Activated CD4-positive, alpha-beta T cell treated with anti-CD3 and anti-CD28 coated beads, Interleukin-2, amount 10 ng/mL, durations not matched to agents 7 days and 5 days (primary cell): ENCODE measurements around the gene MEAF6. TPM values are rescaled to one million over a fixed set of nuclear protein-coding genes. Genes with fewer than 3 reads are reported as not detected.

Experiments used
- CTCF ChIA-PET: fragments of 350-600 bp; sonication (Branson Sonifier 250); formaldehyde crosslinking; loops from one replicate; lab custom pipeline; 2021; ENCODE audit warnings: antibody characterized with exemption; lab: Charles Lee
- POLR2A ChIA-PET: fragments of 350-600 bp; sonication (Branson Sonifier 250); formaldehyde crosslinking; loops from one replicate; lab custom pipeline; 2021; ENCODE audit warnings: antibody characterized with exemption; lab: Charles Lee
- DNase-seq: peaks from one replicate; pipeline ENCODE4 v3.0.0-alpha.2; 2020
- H3K27ac Mint-ChIP-seq: one replicate; pipeline ENCODE4 v1.8.0; 2021; ENCODE audit warnings: mild to moderate bottlenecking, moderate library complexity, mixed read lengths
- H3K27me3 Mint-ChIP-seq: one replicate; pipeline ENCODE4 v1.8.0; 2021; ENCODE audit warnings: mixed read lengths
- H3K36me3 Mint-ChIP-seq: one replicate; pipeline ENCODE4 v1.8.0; 2021; ENCODE audit warnings: low read depth, mixed read lengths
- H3K4me1 Mint-ChIP-seq: one replicate; pipeline ENCODE4 v1.8.0; 2021; ENCODE audit warnings: mixed read lengths
- H3K4me3 Mint-ChIP-seq: one replicate; pipeline ENCODE4 v1.8.0; 2021; ENCODE audit warnings: mild to moderate bottlenecking, moderate library complexity, mixed read lengths
- H3K9me3 Mint-ChIP-seq: one replicate; pipeline ENCODE4 v1.8.0; 2021; ENCODE audit warnings: mixed read lengths
- total RNA-seq, 2 experiments: library from RNA; stranded (reverse); gene quantifications; one replicate each; pipeline ENCODE4 v1.2.3, GENCODE V29; 2021

The MEAF6 gene
- total RNA-seq, 2 experiments from 2014 or later: 68.8 to 75.6 TPM

GRCh38 chr1:37475380-37476086 is 39.0 kb downstream of the MEAF6 start:
- ChIA-PET CTCF (interaction anchor here (0.9 to 5.6 kb wide), 6 partner anchors 11 to 216 kb away, joined by 3 to 69 read pairs (median 6); partner anchors contain the start of gene MEAF6), POLR2A (interaction anchor here (0.6 to 1.9 kb wide), 2 partner anchors 10 to 39 kb away, joined by 3 to 8 read pairs; partner anchors contain the start of gene MEAF6)
- Mint-ChIP-seq H3K36me3 (peaks cover 52% of the 10 kb centered on the region), H3K4me3 (peak overlapping the region; percentile 94), H3K9me3 (no peaks in the 10 kb centered on the region), H3K27me3 (no peaks in the 10 kb centered on the region), H3K4me1 (peaks cover 64% of the 10 kb centered on the region), H3K27ac (peak overlapping the region; percentile 98)
- DNase-seq: no peak

DNA sequence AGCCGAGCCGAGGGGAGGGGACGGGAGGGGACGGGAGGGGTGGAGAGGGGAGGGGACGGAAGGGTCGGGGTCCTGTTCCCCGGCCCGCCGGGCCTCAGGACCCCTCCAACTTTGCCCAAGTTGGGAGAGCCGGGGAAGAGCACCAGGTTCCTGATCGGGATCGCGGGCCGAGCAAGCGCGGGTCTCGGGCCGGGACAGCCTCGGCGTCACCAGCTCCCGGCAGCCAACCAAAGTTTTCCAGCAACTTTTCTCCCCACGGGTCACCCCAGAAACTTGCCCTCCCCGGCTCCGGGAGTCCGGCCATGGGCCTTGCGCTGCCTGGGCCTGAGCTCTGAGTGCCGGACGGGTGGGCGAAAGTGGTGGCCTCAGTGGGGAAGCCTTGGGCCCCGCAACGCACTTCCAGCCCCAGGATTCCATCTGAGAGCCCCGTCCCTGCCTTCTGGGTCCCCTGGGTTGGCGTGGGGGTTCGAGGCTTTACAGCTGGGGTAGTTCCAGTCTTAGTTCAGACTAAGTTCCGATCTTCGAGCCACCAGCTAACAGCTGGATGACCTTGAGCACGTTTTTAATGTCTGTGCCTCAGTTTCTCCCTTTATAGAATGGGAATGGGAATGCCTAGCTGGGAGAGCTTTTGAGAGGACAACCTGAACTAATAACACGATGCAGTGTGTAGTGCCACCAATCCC is 39.7 kb downstream of the MEAF6 start:
- peaks cover 63% of the 10 kb centered on the region for H3K4me1 Mint-ChIP-seq
- no peaks in the 10 kb centered on the region for H3K9me3 Mint-ChIP-seq
- H3K27ac Mint-ChIP-seq: peak overlapping the region; percentile 98
- POLR2A ChIA-PET: interaction anchor here (0.6 to 1.9 kb wide), 2 partner anchors 11 to 40 kb away, joined by 3 to 8 read pairs; partner anchors contain the start of gene MEAF6
- DNase-seq: no peak
- no peaks in the 10 kb centered on the region for H3K27me3 Mint-ChIP-seq
- H3K36me3 Mint-ChIP-seq: peaks cover 50% of the 10 kb centered on the region
- H3K4me3 Mint-ChIP-seq: peak overlapping the region; percentile 94
- CTCF ChIA-PET: interaction anchor here (0.7 to 5.6 kb wide), 6 partner anchors 11 to 217 kb away, joined by 3 to 69 read pairs (median 6); partner anchors contain the start of gene MEAF6

GRCh38 chr1:37474046-37474696 is 40.4 kb downstream of the MEAF6 start, which contains the start of gene ZC3H12A:
TSS of gene ZC3H12A (plus strand) at chr1:37474580. CDS start at chr1:37475497, 917 bp downstream.
- Mint-ChIP-seq H3K27me3 (no peaks in the 10 kb centered on the region), H3K36me3 (peaks cover 44% of the 10 kb centered on the region), H3K9me3 (no peaks in the 10 kb centered on the region), H3K4me3 (peak within 1 kb of the TSS; percentile 94), H3K4me1 (peaks cover 64% of the 10 kb centered on the region), H3K27ac (peak within 1 kb of the TSS; percentile 98)
- ChIA-PET POLR2A (interaction anchor here (0.7 kb wide), 1 partner anchor 24 kb away, joined by 3 read pairs; no protein-coding TSS in a partner anchor), CTCF (interaction anchor here (0.7 to 3.0 kb wide), 4 partner anchors 13 to 217 kb away, joined by 3 to 10 read pairs (median 6); partner anchors contain the start of gene MEAF6)
- peak; percentile 90 for DNase-seq

DNA sequence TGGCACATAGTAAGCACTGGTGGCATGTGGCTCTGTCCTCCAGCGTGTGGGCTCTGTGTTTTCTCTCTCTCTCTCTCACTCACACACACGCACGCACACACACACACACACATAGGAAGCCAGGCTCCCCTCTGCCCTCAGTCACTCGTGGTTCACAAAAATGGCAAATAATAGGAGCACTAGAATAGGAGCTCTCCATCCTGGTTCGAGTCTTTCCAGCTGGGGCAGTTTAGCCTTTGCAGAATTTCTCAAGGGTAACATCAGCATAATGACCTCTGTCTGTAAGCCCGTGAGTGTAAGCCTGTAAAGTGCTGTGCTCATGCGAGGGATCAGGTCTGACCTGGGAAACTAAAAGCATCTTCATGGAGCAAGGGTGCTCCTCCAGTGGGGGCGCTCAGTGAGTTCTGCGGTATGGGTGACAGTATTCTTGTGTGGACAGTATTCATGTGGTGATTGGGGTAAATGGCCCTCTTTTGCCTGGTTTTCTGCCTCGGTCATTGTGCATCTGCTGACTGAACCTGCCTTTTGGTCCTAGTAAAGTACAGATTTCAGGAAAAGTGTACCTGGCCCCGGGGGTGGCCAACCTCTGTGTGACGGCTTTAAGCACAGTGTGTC is 41.0 kb downstream of the MEAF6 start:
- Mint-ChIP-seq H3K4me1 (peaks cover 61% of the 10 kb centered on the region), H3K9me3 (no peaks in the 10 kb centered on the region), H3K27me3 (no peaks in the 10 kb centered on the region), H3K27ac (peak overlapping the region; percentile 83), H3K36me3 (peaks cover 38% of the 10 kb centered on the region), H3K4me3 (peak overlapping the region; percentile 94)
- ChIA-PET CTCF (interaction anchor here (0.7 to 3.0 kb wide), 3 partner anchors 14 to 41 kb away, joined by 3 to 10 read pairs (median 8); partner anchors contain the start of gene MEAF6), POLR2A (interaction anchor here (0.7 kb wide), 1 partner anchor 23 kb away, joined by 3 read pairs; no protein-coding TSS in a partner anchor)
- peak; percentile 60 for DNase-seq

DNA sequence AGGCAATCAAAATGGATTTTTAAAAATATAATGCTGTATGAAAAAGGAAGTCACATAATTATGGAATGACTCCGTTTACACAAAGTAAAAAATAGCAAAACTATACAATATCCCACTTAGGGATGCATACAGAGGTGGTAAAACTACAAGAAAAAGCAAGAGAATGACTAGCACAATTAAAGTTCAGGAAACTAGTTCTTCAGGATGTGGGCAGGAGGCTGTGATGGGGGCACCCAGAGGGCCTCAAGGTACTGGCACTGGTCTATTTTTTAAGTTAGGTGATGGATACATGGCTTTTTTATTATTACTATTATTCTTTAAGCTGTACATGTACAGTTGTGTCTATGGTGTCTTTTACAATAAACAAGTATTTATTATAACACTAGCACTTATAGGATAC is 41.6 kb downstream of the MEAF6 start:
- Mint-ChIP-seq H3K4me1 (peaks cover 55% of the 10 kb centered on the region), H3K9me3 (no peaks in the 10 kb centered on the region), H3K27me3 (no peaks in the 10 kb centered on the region), H3K4me3 (peak overlapping the region; percentile 94), H3K36me3 (peaks cover 32% of the 10 kb centered on the region), H3K27ac (peak overlapping the region; percentile 83)
- DNase-seq: no peak
- ChIA-PET CTCF (interaction anchor here (3.0 kb wide), 1 partner anchor 41 kb away, joined by 10 read pairs; the partner anchor contains the start of gene MEAF6), POLR2A (no interaction called here)

- Mint-ChIP-seq H3K27ac (peak overlapping the region; percentile 83), H3K9me3 (no peaks in the 10 kb centered on the region), H3K27me3 (no peaks in the 10 kb centered on the region), H3K4me3 (peak overlapping the region; percentile 94), H3K4me1 (peaks cover 49% of the 10 kb centered on the region), H3K36me3 (peaks cover 26% of the 10 kb centered on the region)
- CTCF ChIA-PET: interaction anchor here (0.6 to 0.7 kb wide), 2 partner anchors 79 to 210 kb away, joined by 3 to 5 read pairs; no protein-coding TSS in a partner anchor
- POLR2A ChIA-PET: no interaction called here
- no peak for DNase-seq
Measured at GRCh38 chr1:37472281-37472680, 42.3 kb downstream of the MEAF6 start.

GRCh38 chr1:37471345-37472231 is 43.0 kb downstream of the MEAF6 start:
- POLR2A ChIA-PET: no interaction called here
- H3K4me3 Mint-ChIP-seq: no peak overlapping the region

GRCh38 chr1:37469386-37469785 is 45.2 kb downstream of the MEAF6 start:
- DNase-seq: no peak
- ChIA-PET POLR2A (no interaction called here), CTCF (interaction anchor here (1.5 to 1.7 kb wide), 2 partner anchors 18 to 45 kb away, joined by 6 to 7 read pairs; partner anchors contain the start of gene MEAF6)
- Mint-ChIP-seq H3K4me3 (no peak overlapping the region), H3K27me3 (no peaks in the 10 kb centered on the region), H3K4me1 (peaks cover 41% of the 10 kb centered on the region), H3K9me3 (no peaks in the 10 kb centered on the region), H3K36me3 (peaks cover 2% of the 10 kb centered on the region), H3K27ac (peak overlapping the region; percentile 41)

More at GRCh38 chr1:37471345-37472231, 43.0 kb downstream of the MEAF6 start:
- CTCF ChIA-PET: interaction anchor here (0.6 to 1.2 kb wide), 3 partner anchors 7 to 91 kb away, joined by 3 to 5 read pairs (median 3); no protein-coding TSS in a partner anchor
- peak overlapping the region; percentile 83 for H3K27ac Mint-ChIP-seq
- peaks cover 44% of the 10 kb centered on the region for H3K4me1 Mint-ChIP-seq
- no peak for DNase-seq
- peaks cover 19% of the 10 kb centered on the region for H3K36me3 Mint-ChIP-seq
- H3K27me3 Mint-ChIP-seq: no peaks in the 10 kb centered on the region
- no peaks in the 10 kb centered on the region for H3K9me3 Mint-ChIP-seq

- H3K9me3 Mint-ChIP-seq: no peaks in the 10 kb centered on the region
- no peak for DNase-seq
- H3K36me3 Mint-ChIP-seq: peaks cover 2% of the 10 kb centered on the region
- H3K4me1 Mint-ChIP-seq: peaks cover 33% of the 10 kb centered on the region
- no peaks in the 10 kb centered on the region for H3K27me3 Mint-ChIP-seq
- ChIA-PET CTCF (interaction anchor here (1.4 to 2.2 kb wide), 2 partner anchors 9 to 19 kb away, joined by 4 to 7 read pairs; no protein-coding TSS in a partner anchor), POLR2A (no interaction called here)
- no peak overlapping the region for H3K27ac Mint-ChIP-seq
- no peak overlapping the region for H3K4me3 Mint-ChIP-seq
Measured at GRCh38 chr1:37468037-37468436, 46.5 kb downstream of the MEAF6 start.

- ChIA-PET CTCF (interaction anchor here (0.6 to 2.2 kb wide), 9 partner anchors 10 to 1266 kb away, joined by 3 to 7 read pairs (median 4); partner anchors contain the start of gene MEAF6), POLR2A (no interaction called here)
- H3K27ac Mint-ChIP-seq: peak overlapping the region; percentile 19
- no peaks in the 10 kb centered on the region for H3K9me3 Mint-ChIP-seq
- DNase-seq: no peak
- H3K27me3 Mint-ChIP-seq: no peaks in the 10 kb centered on the region
- H3K4me3 Mint-ChIP-seq: no peak overlapping the region
- H3K36me3 Mint-ChIP-seq: no peaks in the 10 kb centered on the region
- H3K4me1 Mint-ChIP-seq: peaks cover 14% of the 10 kb centered on the region
Measured at GRCh38 chr1:37465593-37466517, 48.7 kb downstream of the MEAF6 start.
